ENCODE measurements around the gene EPG5.
"Not testable (repeated sequence)": the region's sequence is repeated elsewhere in the genome, so short reads cannot be mapped to it uniquely, and the experiment has no call there.

Gene EPG5

DNA sequence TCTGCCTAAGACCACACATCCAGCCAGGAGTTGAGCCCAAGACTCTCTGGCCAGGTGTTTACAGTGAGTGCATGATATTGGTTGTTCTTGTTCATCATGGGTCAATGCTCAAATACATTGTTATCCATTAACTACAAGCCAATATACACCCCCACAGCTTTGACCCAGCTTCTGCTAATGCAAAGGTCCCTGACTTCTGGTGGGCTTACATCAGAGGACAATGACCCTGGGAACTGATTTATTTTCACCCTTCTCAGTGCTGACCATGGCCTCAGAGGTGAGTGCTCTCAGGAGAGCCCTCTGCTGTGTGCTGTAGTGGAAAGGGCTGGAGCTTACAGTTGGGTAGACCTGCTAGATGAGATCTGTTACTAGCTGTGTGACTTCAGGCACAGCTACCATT, 152.4 kb downstream of the EPG5 start:
- not testable (repeated sequence) for H2BK120ac ChIP-seq (ENCODE audit: insufficient read depth, low read length, poor library complexity); H3K27me3 ChIP-seq (ENCODE audit: insufficient read depth, low read length); H4K8ac ChIP-seq (ENCODE audit: low read depth, low read length); H3K79me1 ChIP-seq (ENCODE audit: low read length); H2AK5ac ChIP-seq (ENCODE audit: low read length); H3K4ac ChIP-seq (ENCODE audit: low read depth, low read length); H2BK12ac ChIP-seq (ENCODE audit: low read length); H3K4me3 ChIP-seq (ENCODE audit: low read depth, low read length); H3K27ac ChIP-seq (ENCODE audit: low read depth, low read length); H3K9ac ChIP-seq (ENCODE audit: low read length); H3K9me3 ChIP-seq (ENCODE audit: insufficient read depth, low read depth, low read length); H4K12ac ChIP-seq (ENCODE audit: low read depth, low read length); H3K36me3 ChIP-seq (ENCODE audit: control insufficient read depth in 1 of 2, insufficient read depth in 2 of 2, low read length in 2 of 2); H3K79me2 ChIP-seq (ENCODE audit: control insufficient read depth, insufficient read depth, low read length, poor library complexity); H3K4me1 ChIP-seq (ENCODE audit: control insufficient read depth in 1 of 2, insufficient read depth in 2 of 2, low read length in 2 of 2); H4K91ac ChIP-seq (ENCODE audit: low read depth, low read length); H3K4me2 ChIP-seq (ENCODE audit: low read length); H3K23ac ChIP-seq (ENCODE audit: low read length); DNase-seq; H3K18ac ChIP-seq (ENCODE audit: low read length); H3K14ac ChIP-seq (ENCODE audit: low read length); H2BK5ac ChIP-seq (ENCODE audit: low read depth, low read length, poor library complexity); H2AFZ ChIP-seq (ENCODE audit: insufficient read depth, low read length, poor library complexity)

DNA sequence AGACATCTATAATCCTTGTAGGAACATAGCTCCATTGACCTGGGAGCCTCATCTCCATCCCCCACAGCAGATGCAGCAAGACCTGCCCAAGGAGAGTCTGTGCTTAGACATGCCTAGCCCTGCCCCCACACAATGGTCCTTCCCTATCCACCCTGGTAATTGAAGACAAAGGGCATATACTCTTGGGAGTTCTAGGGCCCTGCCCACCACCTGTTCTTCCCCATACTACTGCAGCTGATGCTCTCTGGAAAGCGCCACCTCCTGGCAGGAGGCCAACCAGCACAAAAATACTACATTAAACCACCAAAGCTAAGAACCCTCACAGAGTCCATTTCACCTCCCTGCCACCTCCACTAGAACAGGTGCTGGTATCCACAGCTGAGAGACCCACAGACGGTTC, 160.0 kb downstream of the EPG5 start:
- H2BK12ac ChIP-seq (ENCODE audit: low read length); H3K4ac ChIP-seq (ENCODE audit: low read depth, low read length); H3K27me3 ChIP-seq (ENCODE audit: insufficient read depth, low read length); H3K4me2 ChIP-seq (ENCODE audit: low read length); H3K9me3 ChIP-seq (ENCODE audit: insufficient read depth, low read depth, low read length); H3K4me3 ChIP-seq (ENCODE audit: low read depth, low read length); DNase-seq; H3K23ac ChIP-seq (ENCODE audit: low read length); H2AK5ac ChIP-seq (ENCODE audit: low read length); H2AFZ ChIP-seq (ENCODE audit: insufficient read depth, low read length, poor library complexity); H2BK5ac ChIP-seq (ENCODE audit: low read depth, low read length, poor library complexity); H4K12ac ChIP-seq (ENCODE audit: low read depth, low read length); H3K79me1 ChIP-seq (ENCODE audit: low read length); H4K8ac ChIP-seq (ENCODE audit: low read depth, low read length); H3K36me3 ChIP-seq (ENCODE audit: control insufficient read depth in 1 of 2, insufficient read depth in 2 of 2, low read length in 2 of 2); H2BK120ac ChIP-seq (ENCODE audit: insufficient read depth, low read length, poor library complexity); H3K79me2 ChIP-seq (ENCODE audit: control insufficient read depth, insufficient read depth, low read length, poor library complexity); H3K14ac ChIP-seq (ENCODE audit: low read length); H4K91ac ChIP-seq (ENCODE audit: low read depth, low read length); H3K4me1 ChIP-seq (ENCODE audit: control insufficient read depth in 1 of 2, insufficient read depth in 2 of 2, low read length in 2 of 2); H3K9ac ChIP-seq (ENCODE audit: low read length); H3K18ac ChIP-seq (ENCODE audit: low read length); H3K27ac ChIP-seq (ENCODE audit: low read depth, low read length): not testable (repeated sequence)
- WGBS (ENCODE audit: extremely low coverage, insufficient coverage, insufficient read length), result no CpG with 5 or more reads among the region's 2 CpGs

DNA sequence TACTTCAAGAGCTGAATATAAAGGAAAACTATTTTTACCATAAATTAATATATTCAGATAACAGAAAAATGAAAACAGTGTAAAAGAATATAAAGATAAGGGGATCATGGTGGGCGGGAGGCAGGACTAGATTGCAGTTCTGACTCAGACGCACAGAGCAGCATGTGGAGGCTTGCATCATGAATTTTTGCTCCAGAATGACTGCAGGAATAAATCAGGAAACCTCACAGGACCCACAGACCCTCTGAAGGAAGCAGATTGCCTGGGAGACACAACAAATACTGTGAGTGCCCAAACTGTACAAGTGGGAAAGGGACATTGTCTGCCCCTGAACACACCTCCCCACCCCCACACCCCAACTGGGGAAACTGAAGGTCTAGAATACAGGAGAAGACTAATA, 160.9 kb downstream of the EPG5 start:
- Histone ChIP-seq H3K9ac (ENCODE audit: low read length) (no peak overlapping the region), H4K91ac (ENCODE audit: low read depth, low read length) (no peak overlapping the region), H3K36me3 (ENCODE audit: control insufficient read depth in 1 of 2, insufficient read depth in 2 of 2, low read length in 2 of 2) (no peaks in the 10 kb centered on the region), H3K4me2 (ENCODE audit: low read length) (no peak overlapping the region), H3K14ac (ENCODE audit: low read length) (no peak overlapping the region), H3K27me3 (ENCODE audit: insufficient read depth, low read length) (no peaks in the 10 kb centered on the region), H3K4ac (ENCODE audit: low read depth, low read length) (no peak overlapping the region), H3K4me1 (ENCODE audit: control insufficient read depth in 1 of 2, insufficient read depth in 2 of 2, low read length in 2 of 2) (peaks cover 0 to 6% of the 10 kb centered on the region in 2 experiments), H2BK5ac (ENCODE audit: low read depth, low read length, poor library complexity) (no peak overlapping the region), H2AFZ (ENCODE audit: insufficient read depth, low read length, poor library complexity) (no peak overlapping the region), H3K79me1 (ENCODE audit: low read length) (no peaks in the 10 kb centered on the region), H2BK120ac (ENCODE audit: insufficient read depth, low read length, poor library complexity) (no peak overlapping the region), H3K4me3 (ENCODE audit: low read depth, low read length) (no peak overlapping the region), H3K18ac (ENCODE audit: low read length) (no peak overlapping the region), H2BK12ac (ENCODE audit: low read length) (no peak overlapping the region), H4K12ac (ENCODE audit: low read depth, low read length) (no peak overlapping the region), H2AK5ac (ENCODE audit: low read length) (no peak overlapping the region), H4K8ac (ENCODE audit: low read depth, low read length) (no peak overlapping the region), H3K23ac (ENCODE audit: low read length) (no peak overlapping the region), H3K27ac (ENCODE audit: low read depth, low read length) (no peak overlapping the region), H3K9me3 (ENCODE audit: insufficient read depth, low read depth, low read length) (no peaks in the 10 kb centered on the region), H3K79me2 (ENCODE audit: control insufficient read depth, insufficient read depth, low read length, poor library complexity) (no peaks in the 10 kb centered on the region)
- DNase-seq, result no peak
- WGBS (ENCODE audit: extremely low coverage, insufficient coverage, insufficient read length), result no CpG with 5 or more reads among the region's 2 CpGs

DNA sequence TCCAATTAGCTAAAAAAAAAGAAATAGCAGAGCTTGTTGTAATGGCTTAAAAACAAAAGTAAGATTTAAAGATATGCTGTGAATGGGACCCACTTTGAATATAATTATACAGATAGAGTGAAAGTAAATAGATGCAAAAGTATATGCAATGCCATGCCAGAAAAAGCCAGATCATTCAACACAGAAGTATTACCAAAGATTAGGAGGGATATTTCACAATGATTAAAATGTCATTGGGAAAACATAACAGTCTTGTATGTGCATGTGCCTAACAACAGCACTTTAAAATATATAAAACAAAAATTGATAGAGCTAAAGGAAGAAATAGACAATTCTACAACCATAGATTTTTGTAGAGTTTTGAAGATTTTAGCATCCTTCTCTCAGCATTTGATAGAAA, 161.6 kb downstream of the EPG5 start:
- Histone ChIP-seq H3K9ac (ENCODE audit: low read length) (no peak overlapping the region), H3K79me2 (ENCODE audit: control insufficient read depth, insufficient read depth, low read length, poor library complexity) (no peaks in the 10 kb centered on the region), H2AK5ac (ENCODE audit: low read length) (no peak overlapping the region), H3K23ac (ENCODE audit: low read length) (no peak overlapping the region), H2BK5ac (ENCODE audit: low read depth, low read length, poor library complexity) (no peak overlapping the region), H3K18ac (ENCODE audit: low read length) (no peak overlapping the region), H3K36me3 (ENCODE audit: control insufficient read depth in 1 of 2, insufficient read depth in 2 of 2, low read length in 2 of 2) (no peaks in the 10 kb centered on the region), H3K9me3 (ENCODE audit: insufficient read depth, low read depth, low read length) (peaks cover 2% of the 10 kb centered on the region), H4K8ac (ENCODE audit: low read depth, low read length) (no peak overlapping the region), H2AFZ (ENCODE audit: insufficient read depth, low read length, poor library complexity) (no peak overlapping the region), H3K4me2 (ENCODE audit: low read length) (no peak overlapping the region), H2BK12ac (ENCODE audit: low read length) (no peak overlapping the region), H3K4me1 (ENCODE audit: control insufficient read depth in 1 of 2, insufficient read depth in 2 of 2, low read length in 2 of 2) (peaks cover 0 to 6% of the 10 kb centered on the region in 2 experiments), H3K27me3 (ENCODE audit: insufficient read depth, low read length) (no peaks in the 10 kb centered on the region), H3K4ac (ENCODE audit: low read depth, low read length) (no peak overlapping the region), H3K4me3 (ENCODE audit: low read depth, low read length) (no peak overlapping the region), H3K27ac (ENCODE audit: low read depth, low read length) (no peak overlapping the region), H4K91ac (ENCODE audit: low read depth, low read length) (no peak overlapping the region), H3K14ac (ENCODE audit: low read length) (no peak overlapping the region), H3K79me1 (ENCODE audit: low read length) (no peaks in the 10 kb centered on the region), H2BK120ac (ENCODE audit: insufficient read depth, low read length, poor library complexity) (no peak overlapping the region), H4K12ac (ENCODE audit: low read depth, low read length) (no peak overlapping the region)
- no peak for DNase-seq

Data from trophoblast cell (in vitro differentiated cells and primary cell).